GM18951 (cell line): ENCODE measurements around the gene TAAR6.

Experiments
- POLR2A ChIP-seq: IDR thresholded peaks from 4 replicates; pipeline ENCODE4 v1.6.1; 2011; ENCODE audit warnings: mild to moderate bottlenecking; ENCODE audit not compliant: insufficient read length, insufficient read depth; ENCODE audit errors: extremely low read depth
- in situ Hi-C: fragments of 300-500 bp; cut with MboI; formaldehyde crosslinking; loops from one replicate; pipeline ENCODE4 v1.12.0; 2022; ENCODE audit warnings: low sequenced_read_pairs, mixed read lengths, inconsistent platforms; ENCODE audit not compliant: unreplicated experiment

The TAAR6 gene

GRCh38 chr6:132570221-132570777 lies at the start of gene TAAR6:
TAAR6 (plus strand) TSS chr6:132570322; CDS start chr6:132570322, 0 bp downstream.
- in situ Hi-C loops = no loop called here
- no peak for TF ChIP-seq POLR2A

GRCh38 chr6:132520953-132521352 lies 49.2 kb upstream of the TAAR6 start:
- no peak for TF ChIP-seq POLR2A

DNA sequence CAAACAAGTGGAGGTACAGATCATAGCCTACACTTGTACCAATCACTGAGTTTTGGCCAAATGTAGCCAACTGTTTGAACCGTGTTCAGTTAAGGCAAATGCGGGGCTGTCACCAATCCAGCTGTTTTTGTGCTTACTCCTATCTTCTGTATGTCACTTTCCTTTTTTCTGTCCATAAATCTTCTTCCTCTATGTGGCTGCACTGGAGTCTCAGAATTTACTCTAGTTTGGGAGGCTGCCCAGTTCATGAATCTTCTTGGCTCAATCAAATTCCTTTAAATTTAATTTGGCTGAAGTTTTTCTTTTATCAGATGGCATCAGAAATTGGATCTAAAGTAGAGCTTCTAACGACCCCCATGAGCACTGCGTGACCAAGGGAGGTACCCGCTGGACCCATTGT lies 45.5 kb upstream of the TAAR6 start:
- TF ChIP-seq POLR2A = no peak

More at GRCh38 chr6:132520953-132521352, 49.2 kb upstream of the TAAR6 start:
- in situ Hi-C loops = no loop called here

GRCh38 chr6:132525866-132526265 lies 44.3 kb upstream of the TAAR6 start:
- in situ Hi-C loops = no loop called here
- no peak for TF ChIP-seq POLR2A

More for the DNA sequence above, 45.5 kb upstream of the TAAR6 start:
- in situ Hi-C loops = no loop called here

DNA sequence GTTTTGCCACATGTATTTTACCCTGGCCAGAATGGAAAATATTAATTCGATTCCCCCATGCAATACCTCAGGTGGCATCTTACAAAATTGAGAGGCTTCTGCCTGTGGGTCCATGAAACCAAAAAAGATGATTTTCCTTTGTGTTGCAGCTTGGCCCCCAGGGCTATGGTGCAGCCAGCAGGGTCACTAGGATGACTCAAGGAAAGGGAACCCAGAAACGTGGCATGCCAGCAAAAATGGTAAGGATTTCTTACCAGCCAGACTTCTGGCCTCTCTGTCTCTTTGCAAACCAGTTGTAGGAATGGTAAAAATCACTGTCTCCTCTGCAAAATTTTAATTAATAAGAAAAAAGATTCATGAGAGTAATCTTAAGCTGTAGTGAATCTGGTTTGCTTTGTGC lies 43.7 kb upstream of the TAAR6 start:
- in situ Hi-C loops = no loop called here
- no peak for TF ChIP-seq POLR2A

DNA sequence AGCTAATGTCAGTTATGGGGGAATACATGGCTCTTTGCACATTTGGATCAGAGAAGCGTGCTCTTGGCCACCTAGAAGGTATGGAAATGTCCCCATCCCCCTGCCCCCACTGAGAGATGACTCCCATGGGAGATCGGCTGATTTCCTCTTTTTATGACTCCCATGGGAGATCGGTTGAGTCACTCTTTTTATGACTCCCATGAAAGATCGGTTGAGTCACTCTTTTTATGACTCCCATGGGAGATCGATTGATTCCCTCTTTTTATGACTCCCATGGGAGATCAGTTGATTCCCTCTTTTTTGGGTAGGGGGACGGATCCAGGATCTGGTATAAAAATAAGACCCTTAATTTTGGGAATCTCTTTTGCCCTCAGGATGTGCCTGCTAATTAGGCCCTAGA lies 42.3 kb upstream of the TAAR6 start:
- no peak for TF ChIP-seq POLR2A
- in situ Hi-C loops = no loop called here

GRCh38 chr6:132530293-132530974 lies 39.7 kb upstream of the TAAR6 start:
- in situ Hi-C loops = loop anchor here (10.0 kb wide), 1 partner anchor 234 kb away; no protein-coding TSS in a partner anchor
- TF ChIP-seq POLR2A = no peak

- in situ Hi-C loops = loop anchor here (10.0 kb wide), 1 partner anchor 230 kb away; no protein-coding TSS in a partner anchor
Observed at GRCh38 chr6:132534546-132534945, 35.6 kb upstream of the TAAR6 start.

GRCh38 chr6:132537145-132537544 lies 33.0 kb upstream of the TAAR6 start:
- TF ChIP-seq POLR2A = no peak
- in situ Hi-C loops = loop anchor here (10.0 kb wide), 1 partner anchor 228 kb away; no protein-coding TSS in a partner anchor

DNA sequence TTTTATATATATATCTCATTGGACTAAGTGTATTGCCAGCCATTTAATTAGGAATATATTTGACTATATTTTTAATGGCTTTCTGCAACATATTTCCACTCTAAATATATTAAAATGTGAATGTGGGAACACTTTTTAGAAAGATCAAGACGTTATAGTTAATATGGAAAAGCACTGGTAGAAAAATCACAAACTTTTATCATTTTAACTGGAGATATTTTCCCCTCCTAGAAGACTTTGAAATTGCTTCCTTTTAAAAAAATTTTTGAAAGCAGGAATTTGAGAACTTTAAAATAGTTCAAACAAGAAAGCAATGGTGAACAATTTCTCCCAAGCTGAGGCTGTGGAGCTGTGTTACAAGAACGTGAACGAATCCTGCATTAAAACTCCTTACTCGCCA lies 32.1 kb upstream of the TAAR6 start, which contains the start of gene TAAR9:
Gene TAAR9 (plus strand): TSS at position 301 of the 400 bp plus-strand sequence. CDS start 13 bp downstream, at position 314.
- no peak for TF ChIP-seq POLR2A

DNA sequence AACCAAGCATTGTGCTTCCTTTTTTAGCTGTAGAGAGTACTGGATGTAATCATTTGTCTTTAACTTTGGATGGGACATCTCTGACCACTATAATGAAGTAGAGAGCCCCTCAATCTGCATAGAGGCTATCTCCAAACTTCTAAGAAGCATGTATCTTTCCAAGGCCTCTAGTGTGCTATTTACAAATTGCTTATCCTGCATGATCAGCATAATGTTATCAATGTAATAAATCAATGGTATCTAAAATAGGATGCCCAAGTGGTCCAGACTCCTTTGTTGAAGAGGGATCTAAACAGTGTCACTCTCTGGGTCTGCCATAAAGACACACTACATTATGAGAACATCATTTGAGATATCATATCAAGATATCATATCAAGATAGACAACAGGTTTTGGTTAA lies 25.3 kb upstream of the TAAR6 start:
- in situ Hi-C loops = no loop called here
- TF ChIP-seq POLR2A = no peak

More for the DNA sequence above, 32.1 kb upstream of the TAAR6 start, which contains the start of gene TAAR9:
- in situ Hi-C loops = loop anchor here (10.0 kb wide), 1 partner anchor 227 kb away; no protein-coding TSS in a partner anchor

GRCh38 chr6:132548746-132549463 lies 21.2 kb upstream of the TAAR6 start:
- in situ Hi-C loops = no loop called here
- no peak for TF ChIP-seq POLR2A

DNA sequence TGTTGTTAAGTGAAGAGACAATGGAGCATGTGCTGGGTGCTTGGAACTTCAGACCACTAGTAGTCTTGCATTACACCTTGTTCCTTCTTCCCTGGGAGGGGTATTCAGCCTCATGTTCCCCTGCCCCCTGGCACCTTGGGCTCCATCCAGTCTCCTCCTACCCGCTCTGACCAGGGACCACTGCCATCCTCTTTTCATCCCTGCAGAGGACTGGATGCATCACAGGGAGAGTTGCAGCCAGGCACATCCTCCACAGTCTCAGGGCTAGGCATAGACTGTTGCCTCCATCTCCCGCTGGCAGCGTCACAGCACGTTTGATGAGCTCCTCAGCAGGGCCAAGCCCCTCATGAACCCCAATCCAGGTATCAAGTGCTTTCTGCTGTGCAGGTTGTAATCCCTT lies 18.9 kb upstream of the TAAR6 start:
- no peak for TF ChIP-seq POLR2A
- in situ Hi-C loops = no loop called here
